Hair follicular keratinocyte (primary cell): ENCODE measurements around the gene CELSR1. TPM values are rescaled to one million over a fixed set of nuclear protein-coding genes. Genes with fewer than 3 reads are reported as not detected.

ENCODE experiments used
- total RNA-seq: library from RNA; depleted of rRNA; stranded (reverse); fragments of >200 nt; gene quantifications from 2 replicates; pipeline ENCODE4 v1.2.3, GENCODE V29; 2015

CELSR1 gene
- 25.6 and 52.6 TPM in 2 replicates for total RNA-seq

GRCh38 chr22:46537225-46537945 lies at the start of gene CELSR1:
TSS of gene CELSR1 (minus strand) at chr22:46537620. CDS start at chr22:46537170, 450 bp downstream.

GRCh38 chr22:46335201-46336118 lies 202.0 kb downstream of the CELSR1 start, which contains the start of gene TRMU:
TSS of gene TRMU (plus strand) at chr22:46335714. CDS start at chr22:46335765, 51 bp downstream.

Other genes starting within 250 kb of the CELSR1 start
- gene GTSE1, start 240.8 kb downstream of the CELSR1 start, total RNA-seq = 3.3 and 11.1 TPM in 2 replicates
- gene TRMU, start 201.9 kb downstream of the CELSR1 start, total RNA-seq = 21.1 and 27.0 TPM in 2 replicates
- 8.5 and 18.0 TPM in 2 replicates for gene GRAMD4, start 82.8 kb upstream of the CELSR1 start, total RNA-seq
- 13.0 and 16.6 TPM in 2 replicates for gene CERK, start 200.6 kb upstream of the CELSR1 start, total RNA-seq
- gene TBC1D22A, start 225.0 kb upstream of the CELSR1 start, total RNA-seq = 18.9 and 24.5 TPM in 2 replicates